ENCODE data around the gene OR10A3. TPM values are rescaled to one million over a fixed set of nuclear protein-coding genes. Genes with fewer than 3 reads are reported as not detected.

OR10A3 gene
- total and polyA plus RNA-seq, 2 of the 8 experiments (the other 6 are each of a cell fraction or from before 2014, with no cell fraction given), result not detected

DNA sequence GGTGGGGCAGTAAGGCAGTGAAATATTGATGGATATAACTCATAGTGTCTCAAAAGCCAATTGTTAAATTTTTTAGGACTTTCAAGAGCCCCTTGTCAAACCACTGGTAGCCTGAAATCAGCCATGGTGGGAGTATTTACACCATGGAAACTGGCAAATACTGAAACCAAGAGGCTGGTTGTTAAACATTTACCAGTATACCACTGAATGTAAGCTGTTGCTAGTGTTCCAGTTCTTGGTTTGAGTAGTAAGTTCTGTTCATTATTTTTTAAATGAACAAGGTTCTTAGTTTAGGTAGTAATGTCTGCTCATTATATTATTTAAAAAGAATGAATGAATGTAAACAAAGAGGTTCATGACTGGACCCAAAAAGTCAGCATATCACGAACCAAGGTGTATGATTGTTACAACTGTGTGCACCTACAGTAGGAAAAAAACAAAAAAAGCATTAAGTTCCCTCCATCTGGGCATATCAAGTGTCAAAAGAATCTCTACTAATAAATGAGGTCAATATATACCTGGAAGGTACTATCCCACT is 41.1 kb upstream of the OR10A3 start (continued):
- TF ChIP-seq, protein P1, sequence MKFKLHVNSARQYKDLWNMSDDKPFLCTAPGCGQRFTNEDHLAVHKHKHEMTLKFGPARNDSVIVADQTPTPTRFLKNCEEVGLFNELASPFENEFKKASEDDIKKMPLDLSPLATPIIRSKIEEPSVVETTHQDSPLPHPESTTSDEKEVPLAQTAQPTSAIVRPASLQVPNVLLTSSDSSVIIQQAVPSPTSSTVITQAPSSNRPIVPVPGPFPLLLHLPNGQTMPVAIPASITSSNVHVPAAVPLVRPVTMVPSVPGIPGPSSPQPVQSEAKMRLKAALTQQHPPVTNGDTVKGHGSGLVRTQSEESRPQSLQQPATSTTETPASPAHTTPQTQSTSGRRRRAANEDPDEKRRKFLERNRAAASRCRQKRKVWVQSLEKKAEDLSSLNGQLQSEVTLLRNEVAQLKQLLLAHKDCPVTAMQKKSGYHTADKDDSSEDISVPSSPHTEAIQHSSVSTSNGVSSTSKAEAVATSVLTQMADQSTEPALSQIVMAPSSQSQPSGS (IDR thresholded peaks at IDR 0.05; ENCODE audit: low read length), result no peak
- TF ChIP-seq SAP30 (IDR thresholded peaks at IDR 0.05; ENCODE audit: insufficient read depth, insufficient replicate concordance, low read length) (no peak), HDAC2 (IDR thresholded peaks at IDR 0.05; ENCODE audit: borderline replicate concordance in 1 of 2, low read depth in 2 of 2, low read length in 2 of 2) (no peak)
- TF ChIP-seq, protein P2, sequence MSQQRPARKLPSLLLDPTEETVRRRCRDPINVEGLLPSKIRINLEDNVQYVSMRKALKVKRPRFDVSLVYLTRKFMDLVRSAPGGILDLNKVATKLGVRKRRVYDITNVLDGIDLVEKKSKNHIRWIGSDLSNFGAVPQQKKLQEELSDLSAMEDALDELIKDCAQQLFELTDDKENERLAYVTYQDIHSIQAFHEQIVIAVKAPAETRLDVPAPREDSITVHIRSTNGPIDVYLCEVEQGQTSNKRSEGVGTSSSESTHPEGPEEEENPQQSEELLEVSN (IDR thresholded peaks at IDR 0.05), result no peak

All from H1 (cell line).